H9 (cell line): ENCODE results near the gene RHOB. TPM values are rescaled to one million over a fixed set of nuclear protein-coding genes. Genes with fewer than 3 reads are reported as not detected.

Source experiments
- DNase-seq: peaks from one replicate; pipeline ENCODE4 v3.0.0-alpha.2; 2017
- H2AFZ ChIP-seq: one replicate; pipeline ENCODE4 v1.6.1; 2013; ENCODE audit warnings: mild to moderate bottlenecking, low read length, control low read depth, moderate library complexity
- H2AK5ac ChIP-seq: 2 replicates; pipeline ENCODE4 v1.6.1; 2013; ENCODE audit warnings: low read length, control low read depth, mixed read lengths; ENCODE audit not compliant: insufficient read length
- H2BK120ac ChIP-seq: one replicate; pipeline ENCODE4 v1.6.1; 2013; ENCODE audit warnings: low read depth, mild to moderate bottlenecking, low read length, control low read depth, inconsistent platforms; ENCODE audit not compliant: poor library complexity, severe bottlenecking
- H2BK12ac ChIP-seq: 2 replicates; pipeline ENCODE4 v1.6.1; 2013; ENCODE audit warnings: low read length, control low read depth, mixed read lengths, low read depth; ENCODE audit not compliant: insufficient read length
- H2BK15ac ChIP-seq: 2 replicates; pipeline ENCODE4 v1.6.1; 2013; ENCODE audit warnings: low read depth, low read length, control low read depth
- H2BK20ac ChIP-seq: one replicate; pipeline ENCODE4 v1.6.1; 2013; ENCODE audit warnings: low read depth, mild to moderate bottlenecking, low read length, control low read depth, inconsistent platforms; ENCODE audit not compliant: poor library complexity, severe bottlenecking
- H2BK5ac ChIP-seq: 2 replicates; pipeline ENCODE4 v1.6.1; 2013; ENCODE audit warnings: low read length, control low read depth, mixed read lengths; ENCODE audit not compliant: insufficient read length
- H3K14ac ChIP-seq: 2 replicates; pipeline ENCODE4 v1.6.1; 2013; ENCODE audit warnings: low read length, control low read depth; ENCODE audit not compliant: insufficient read depth
- H3K18ac ChIP-seq: 2 replicates; pipeline ENCODE4 v1.6.1; 2013; ENCODE audit warnings: low read depth, mild to moderate bottlenecking, mixed read lengths, low read length, control low read depth; ENCODE audit not compliant: insufficient read length
- H3K23ac ChIP-seq: 2 replicates; pipeline ENCODE4 v1.6.1; 2013; ENCODE audit warnings: low read length, control low read depth, mixed read lengths, low read depth; ENCODE audit not compliant: insufficient read length
- H3K23me2 ChIP-seq: 2 replicates; pipeline ENCODE4 v1.6.1; 2013; ENCODE audit warnings: low read depth, mild to moderate bottlenecking, mixed read lengths, low read length, control low read depth; ENCODE audit not compliant: insufficient read length, poor library complexity, severe bottlenecking
- H3K27ac ChIP-seq: 2 replicates; pipeline ENCODE4 v1.5.1; 2013; ENCODE audit warnings: low read length, control low read depth, mixed read lengths, low read depth; ENCODE audit not compliant: insufficient read length
- H3K27me3 ChIP-seq: 2 replicates; pipeline ENCODE4 v1.6.1; 2013; ENCODE audit warnings: low read length, control low read depth, inconsistent platforms; ENCODE audit not compliant: insufficient read depth
- H3K4ac ChIP-seq: 2 replicates; pipeline ENCODE4 v1.6.1; 2013; ENCODE audit warnings: low read depth, mild to moderate bottlenecking, control low read depth, inconsistent platforms, low read length, moderate library complexity
- H3K4me1 ChIP-seq: 2 replicates; pipeline ENCODE4 v1.6.1; 2013; ENCODE audit warnings: low read length, control low read depth, inconsistent platforms; ENCODE audit not compliant: insufficient read depth
- H3K4me2 ChIP-seq: 2 replicates; pipeline ENCODE4 v1.6.1; 2013; ENCODE audit warnings: low read length, control low read depth, mixed read lengths; ENCODE audit not compliant: insufficient read length, insufficient read depth
- H3K56ac ChIP-seq: 2 replicates; pipeline ENCODE4 v1.6.1; 2013; ENCODE audit warnings: low read depth, mild to moderate bottlenecking, mixed read lengths, low read length, control low read depth; ENCODE audit not compliant: insufficient read length
- H3K79me1 ChIP-seq: 2 replicates; pipeline ENCODE4 v1.6.1; 2013; ENCODE audit warnings: low read depth, mild to moderate bottlenecking, moderate library complexity, low read length, control low read depth, inconsistent platforms; ENCODE audit not compliant: insufficient read depth, poor library complexity, severe bottlenecking
- H3K79me2 ChIP-seq: 2 replicates; pipeline ENCODE4 v1.6.1; 2013; ENCODE audit warnings: low read length, control low read depth, inconsistent platforms; ENCODE audit not compliant: insufficient read depth
- H3K9ac ChIP-seq: 2 replicates; pipeline ENCODE4 v1.6.1; 2013; ENCODE audit warnings: low read length, control low read depth, mixed read lengths; ENCODE audit not compliant: insufficient read length; ENCODE audit errors: extremely low read depth
- H3K9me3 ChIP-seq: one replicate; pipeline ENCODE4 v1.6.1; 2013; ENCODE audit warnings: low read depth, low read length, inconsistent platforms; ENCODE audit not compliant: control insufficient read depth
- H3T11ph ChIP-seq: one replicate; pipeline ENCODE4 v1.6.1; 2013; ENCODE audit warnings: mild to moderate bottlenecking, low read length, control low read depth, inconsistent platforms
- H4K20me1 ChIP-seq: one replicate; pipeline ENCODE4 v1.6.1; 2013; ENCODE audit not compliant: control insufficient read depth, insufficient read length, insufficient read depth
- H4K5ac ChIP-seq: 2 replicates; pipeline ENCODE4 v1.6.1; 2013; ENCODE audit warnings: low read depth, mild to moderate bottlenecking, mixed read lengths, low read length, control low read depth; ENCODE audit not compliant: insufficient read length
- H4K8ac ChIP-seq: replicated peaks from 2 replicates; pipeline ENCODE4 v1.6.1; 2013; ENCODE audit warnings: low read length, control low read depth, mixed read lengths, low read depth; ENCODE audit not compliant: insufficient read length
- H4K91ac ChIP-seq: 2 replicates; pipeline ENCODE4 v1.6.1; 2013; ENCODE audit warnings: low read depth, mild to moderate bottlenecking, moderate library complexity, mixed read lengths, low read length, control low read depth; ENCODE audit not compliant: insufficient read length
- H3K27ac Mint-ChIP-seq, 3 experiments: 2 replicates in 2 of 3; 3 replicates in 1 of 3; pipeline ENCODE4 v1.8.0; 2020 to 2021; ENCODE audit warnings: mixed read lengths in 3 of 3, mild to moderate bottlenecking in 1 of 3, moderate library complexity in 1 of 3
- H3K27me3 Mint-ChIP-seq: 2 replicates; pipeline ENCODE4 v1.8.0; 2021; ENCODE audit warnings: low read depth, mild to moderate bottlenecking, moderate library complexity, mixed read lengths
- H3K36me3 Mint-ChIP-seq, 3 experiments: 2 replicates in 2 of 3; 3 replicates in 1 of 3; pipeline ENCODE4 v1.8.0; 2020 to 2021; ENCODE audit warnings: low read depth in 3 of 3, mixed read lengths in 3 of 3; ENCODE audit not compliant: insufficient read depth in 1 of 3
- H3K4me1 Mint-ChIP-seq, 2 experiments: 2 replicates each; pipeline ENCODE4 v1.8.0; 2020; ENCODE audit warnings: mixed read lengths in 2 of 2
- H3K4me3 Mint-ChIP-seq, 2 experiments: 2 replicates in 1 of 2; 3 replicates in 1 of 2; pipeline ENCODE4 v1.8.0; 2020 to 2021; ENCODE audit warnings: mild to moderate bottlenecking in 2 of 2, mixed read lengths in 2 of 2, moderate library complexity in 1 of 2
- H3K9me3 Mint-ChIP-seq, 2 experiments: 2 replicates in 1 of 2; 3 replicates in 1 of 2; pipeline ENCODE4 v1.8.0; 2020; ENCODE audit warnings: mild to moderate bottlenecking in 2 of 2, mixed read lengths in 2 of 2, moderate library complexity in 1 of 2
- CTCF ChIP-seq: fragments of 200-600 bp; sonication (generic); conservative IDR thresholded peaks from 3 replicates; pipeline ENCODE4 v1.8.0; 2021; ENCODE audit warnings: antibody characterized with exemption, mild to moderate bottlenecking
- WGBS: extraction: QIAGEN DNeasy Blood & Tissue Kit; methylation state at CpG from one replicate; pipeline ENCODE4 v1.1.7; 2013; ENCODE audit warnings: missing lambda C conversion rate, low lambda C conversion rate, mixed read lengths; ENCODE audit not compliant: insufficient read length; ENCODE audit errors: extremely low coverage; 5-methylcytosine and 5-hydroxymethylcytosine counted together
- total RNA-seq: library from RNA; stranded (reverse); gene quantifications from 2 replicates; pipeline ENCODE4 v1.2.1, GENCODE V29; 2021

The RHOB gene
- total RNA-seq, 1 experiment from 2014 or later = 10.3 TPM

- no peak overlapping the region for H2BK120ac ChIP-seq
- no peak overlapping the region for H3K23ac ChIP-seq
- H3T11ph ChIP-seq = no peak overlapping the region
- no peaks in the 10 kb centered on the region; a peak in 1 of 7 replicates for H3K36me3 Mint-ChIP-seq
- no peaks in the 10 kb centered on the region for H3K79me1 ChIP-seq
- no peak overlapping the region for H2BK15ac ChIP-seq
- H3K27ac ChIP-seq = no peak overlapping the region
- H4K91ac ChIP-seq = no peak overlapping the region
- H3K18ac ChIP-seq = no peak overlapping the region
- no peak overlapping the region for H2BK12ac ChIP-seq
- no peak for DNase-seq
- no peak overlapping the region for H2BK5ac ChIP-seq
- H3K79me2 ChIP-seq = no peaks in the 10 kb centered on the region
- H4K20me1 ChIP-seq = no peaks in the 10 kb centered on the region
- no peak overlapping the region for H4K5ac ChIP-seq
- H3K56ac ChIP-seq = no peak overlapping the region
- H4K8ac ChIP-seq = no peak overlapping the region
- H3K27me3 Mint-ChIP-seq = peaks cover 20% of the 10 kb centered on the region
- no peak for TF ChIP-seq CTCF
- H3K4me1 Mint-ChIP-seq = peaks cover 7 to 9% of the 10 kb centered on the region in 2 experiments
- H3K4me3 Mint-ChIP-seq = no peak overlapping the region
- H3K9me3 ChIP-seq = no peaks in the 10 kb centered on the region
- H2AFZ ChIP-seq = no peak overlapping the region
- no peaks in the 10 kb centered on the region for H3K27me3 ChIP-seq
- H2AK5ac ChIP-seq = no peak overlapping the region
- no peak overlapping the region for H3K9ac ChIP-seq
- H3K4ac ChIP-seq = no peak overlapping the region
- no peak overlapping the region for H3K27ac Mint-ChIP-seq
- no peak overlapping the region for H3K4me2 ChIP-seq
- H2BK20ac ChIP-seq = no peak overlapping the region
- H3K9me3 Mint-ChIP-seq = no peaks in the 10 kb centered on the region
- H3K14ac ChIP-seq = no peak overlapping the region
- H3K4me1 ChIP-seq = no peaks in the 10 kb centered on the region; the same call in 1 of the 2 replicates
- H3K23me2 ChIP-seq = no peaks in the 10 kb centered on the region
- WGBS = no CpG with 5 or more reads among the region's 7 CpGs
These were observed 30.1 kb downstream of the RHOB start for GRCh38 chr2:20476950-20477349.
